OCI-LY1 (cell line): ENCODE results near the gene SMDT1.

ENCODE experiments used
- EZH2 ChIP-seq: fragments of 200-600 bp; sonication (generic), shearing (Covaris generic); IDR thresholded peaks from 2 replicates; pipeline ENCODE4 v1.8.0; 2017; ENCODE audit warnings: borderline replicate concordance, mixed run types, mild to moderate bottlenecking, antibody characterized with exemption, low read length, moderate library complexity, mixed read lengths
- TF ChIP-seq, protein P1 (sequence below): fragments of 200-600 bp; sonication (generic), shearing (Covaris generic); IDR thresholded peaks from 2 replicates; pipeline ENCODE4 v1.5.1; 2017; ENCODE audit warnings: mild to moderate bottlenecking, antibody characterized with exemption, low read length, moderate library complexity, mixed read lengths

DNA sequence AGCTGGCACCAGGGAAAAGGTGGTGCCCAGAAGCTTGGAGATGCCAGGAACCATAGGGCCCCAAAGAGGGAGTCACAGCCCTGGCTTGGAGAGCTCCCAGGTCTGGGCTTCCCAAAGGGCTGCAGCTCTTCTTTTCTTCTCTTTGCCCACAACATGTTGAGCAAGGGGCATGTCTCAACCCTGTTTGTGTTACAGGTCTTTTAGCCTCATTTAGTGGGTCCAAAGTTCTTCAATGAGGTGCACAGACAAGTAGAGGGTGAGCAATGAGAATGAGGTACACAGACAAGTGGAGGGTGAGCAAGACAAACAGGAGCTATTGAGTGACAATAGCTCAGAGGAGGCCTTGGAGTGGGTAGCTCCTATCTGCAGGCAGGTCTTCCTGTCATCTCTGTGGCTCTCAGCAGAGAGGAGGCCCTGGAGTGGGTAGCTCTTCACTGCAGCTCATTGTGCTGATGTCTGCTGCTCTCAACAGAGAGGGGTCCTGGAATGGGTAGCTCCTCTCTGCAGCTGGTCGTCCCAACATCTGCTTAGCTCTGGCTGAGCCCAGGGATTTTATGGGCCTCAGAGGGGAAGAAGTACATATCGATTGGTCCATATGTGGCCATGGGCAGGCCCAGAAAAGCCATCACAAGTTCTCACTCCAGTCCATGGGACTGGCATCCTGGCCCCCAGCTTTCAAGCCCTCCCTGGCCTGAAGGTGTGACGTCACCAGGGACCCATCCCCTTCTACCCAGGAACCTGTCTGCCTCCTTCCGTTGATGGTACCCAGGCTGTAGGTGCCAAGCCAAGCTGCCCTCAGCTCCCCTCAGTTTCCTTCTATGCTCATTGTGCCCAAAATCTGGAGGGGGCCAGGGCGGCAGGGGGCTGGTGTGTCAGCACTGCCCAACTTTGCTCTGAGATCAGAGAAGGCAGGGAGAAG, 46.0 kb upstream of the SMDT1 start:
- TF ChIP-seq, protein P1, sequence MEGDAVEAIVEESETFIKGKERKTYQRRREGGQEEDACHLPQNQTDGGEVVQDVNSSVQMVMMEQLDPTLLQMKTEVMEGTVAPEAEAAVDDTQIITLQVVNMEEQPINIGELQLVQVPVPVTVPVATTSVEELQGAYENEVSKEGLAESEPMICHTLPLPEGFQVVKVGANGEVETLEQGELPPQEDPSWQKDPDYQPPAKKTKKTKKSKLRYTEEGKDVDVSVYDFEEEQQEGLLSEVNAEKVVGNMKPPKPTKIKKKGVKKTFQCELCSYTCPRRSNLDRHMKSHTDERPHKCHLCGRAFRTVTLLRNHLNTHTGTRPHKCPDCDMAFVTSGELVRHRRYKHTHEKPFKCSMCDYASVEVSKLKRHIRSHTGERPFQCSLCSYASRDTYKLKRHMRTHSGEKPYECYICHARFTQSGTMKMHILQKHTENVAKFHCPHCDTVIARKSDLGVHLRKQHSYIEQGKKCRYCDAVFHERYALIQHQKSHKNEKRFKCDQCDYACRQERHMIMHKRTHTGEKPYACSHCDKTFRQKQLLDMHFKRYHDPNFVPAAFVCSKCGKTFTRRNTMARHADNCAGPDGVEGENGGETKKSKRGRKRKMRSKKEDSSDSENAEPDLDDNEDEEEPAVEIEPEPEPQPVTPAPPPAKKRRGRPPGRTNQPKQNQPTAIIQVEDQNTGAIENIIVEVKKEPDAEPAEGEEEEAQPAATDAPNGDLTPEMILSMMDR = no peak
- no peak for TF ChIP-seq EZH2
